Measurements from ENCODE around the gene CPTP.

Gene CPTP

DNA sequence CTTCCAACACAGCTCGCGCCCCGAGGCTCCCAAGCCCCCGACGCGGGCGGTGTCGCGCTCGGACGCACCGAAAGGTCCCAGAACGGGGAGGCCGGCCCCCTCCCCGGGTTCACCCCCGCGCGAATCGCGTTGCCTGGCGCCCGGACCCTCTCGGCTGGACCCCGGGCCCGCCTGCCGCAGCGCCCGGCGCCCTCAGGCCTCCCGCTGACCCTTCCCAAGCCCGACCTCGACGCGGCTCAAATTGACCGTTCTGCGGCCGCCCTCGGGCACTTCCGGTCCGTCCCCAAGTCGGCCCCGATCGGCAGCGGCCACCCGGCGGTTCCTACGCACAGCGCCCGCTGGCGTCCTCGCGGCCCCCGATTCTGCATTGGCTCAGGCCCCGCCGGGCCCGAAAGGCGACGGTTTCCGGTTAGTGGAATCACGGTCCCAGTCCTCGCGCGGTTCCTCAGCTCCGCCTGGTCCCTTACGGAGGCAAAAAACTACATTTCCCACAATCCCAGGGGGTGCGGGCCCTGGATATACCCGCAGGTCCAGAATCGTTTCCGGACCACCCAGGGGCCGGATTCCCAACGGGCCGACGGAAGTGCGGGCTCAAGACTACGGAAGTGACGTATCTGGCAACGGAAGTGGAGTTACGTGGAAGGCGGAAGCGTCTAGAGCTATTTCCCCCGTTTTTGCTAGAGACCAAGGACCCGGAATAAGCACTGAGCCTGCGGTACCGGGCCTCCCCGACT is 50.5 kb downstream of the CPTP start, which contains the start of gene AURKAIP1:
TSS of gene AURKAIP1 (minus strand) at position 279 of the 734 bp plus-strand sequence. CDS start 451 bp downstream, outside the sequence.
- Histone ChIP-seq H3K23ac (ENCODE audit: low read depth, low read length, poor library complexity) (peak within 1 kb of the TSS; percentile 98), H3K79me1 (ENCODE audit: low read depth, low read length) (peaks cover 26% of the 10 kb centered on the region), H2BK12ac (ENCODE audit: low read length) (no peak within 1 kb of the TSS), H3K36me3 (replicated peaks in 1 of 2; ENCODE audit: control insufficient read depth in 2 of 2, insufficient read depth in 2 of 2, low read length in 2 of 2) (peaks cover 14 to 15% of the 10 kb centered on the region in 2 donors), H2BK5ac (ENCODE audit: low read length) (peak within 1 kb of the TSS; percentile 87), H3K9me3 (replicated peaks in 1 of 2; ENCODE audit: control insufficient read depth in 2 of 2, insufficient read depth in 1 of 2, low read depth in 1 of 2, low read length in 2 of 2) (no peaks in the 10 kb centered on the region), H3K14ac (ENCODE audit: low read length) (peak within 1 kb of the TSS; percentile 82), H3K4ac (ENCODE audit: low read length) (no peak within 1 kb of the TSS), H3K4me3 (ENCODE audit: low read length in 2 of 2) (peak within 1 kb of the TSS; percentile 95 to 98), H3K27ac (replicated peaks; ENCODE audit: low read length) (peak within 1 kb of the TSS; percentile 78), H3K4me2 (ENCODE audit: insufficient read depth, low read length, poor library complexity, severe bottlenecking) (peak within 1 kb of the TSS; percentile 96), H4K91ac (ENCODE audit: low read depth, low read length, poor library complexity) (no peak within 1 kb of the TSS), H3K4me1 (ENCODE audit: control insufficient read depth in 2 of 2, insufficient read depth in 1 of 2, low read depth in 1 of 2, low read length in 2 of 2) (peaks cover 13 to 17% of the 10 kb centered on the region in 2 donors), H2BK15ac (ENCODE audit: low read length) (peak within 1 kb of the TSS; percentile 81), H3K18ac (ENCODE audit: low read length) (peak within 1 kb of the TSS; percentile 97), H3K27me3 (ENCODE audit: control insufficient read depth in 3 of 3, insufficient read depth in 3 of 3, low read depth in 1 of 3, low read length in 3 of 3) (no peaks in the 10 kb centered on the region), H2BK120ac (ENCODE audit: low read depth, low read length) (peak within 1 kb of the TSS; percentile 91), H2AK5ac (ENCODE audit: low read depth, low read length) (peak within 1 kb of the TSS; percentile 95), H3K9ac (ENCODE audit: low read depth, low read length, poor library complexity) (peak within 1 kb of the TSS; percentile 94), H2AFZ (ENCODE audit: low read length) (peak within 1 kb of the TSS; percentile 88), H4K8ac (ENCODE audit: low read depth, low read length) (no peak within 1 kb of the TSS)
- WGBS, 2 donors (ENCODE audit: extremely low coverage in 2 of 2, insufficient read length in 2 of 2, insufficient replicate concordance in 1 of 2) = no CpG with 5 or more reads among the region's 85 CpGs
- peak; percentile 99 for DNase-seq (ENCODE audit: low spot score)

DNA sequence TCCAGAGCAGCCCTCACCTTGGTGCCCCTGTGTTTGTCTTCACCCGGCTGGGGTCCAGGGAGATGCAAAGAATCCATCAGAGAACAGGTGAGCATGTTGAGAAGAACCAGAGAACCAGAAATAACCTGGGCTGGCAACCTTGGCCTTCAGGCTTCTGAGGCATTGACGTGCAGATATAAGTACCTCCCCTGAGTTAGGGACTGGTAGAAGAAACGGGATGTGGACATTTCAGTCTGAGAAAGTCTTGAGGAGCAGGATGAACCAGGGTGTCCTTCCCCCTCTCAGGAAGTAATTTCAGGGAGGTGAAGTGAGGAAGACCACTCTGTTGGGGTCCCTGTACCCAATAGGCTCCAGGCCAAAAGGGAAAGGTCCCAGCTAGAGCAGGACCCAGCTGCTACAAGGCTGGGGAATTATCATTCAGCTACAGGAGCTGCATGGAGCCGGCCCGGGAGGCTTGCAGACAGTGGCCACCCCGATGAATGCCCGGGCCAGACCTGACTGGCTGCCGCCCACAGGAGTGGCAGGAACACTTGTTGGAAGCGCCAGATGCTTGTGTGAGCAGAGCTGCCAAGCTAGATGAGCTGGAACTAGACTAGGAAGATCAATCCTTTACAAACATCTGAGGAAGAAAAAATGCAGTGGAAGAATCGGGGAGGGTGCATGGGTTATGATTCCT is 52.1 kb downstream of the CPTP start:
- H2BK12ac ChIP-seq (ENCODE audit: low read length) = no peak overlapping the region
- H3K23ac ChIP-seq (ENCODE audit: low read depth, low read length, poor library complexity) = no peak overlapping the region
- H3K9me3 ChIP-seq (replicated peaks in 1 of 2; ENCODE audit: control insufficient read depth in 2 of 2, insufficient read depth in 1 of 2, low read depth in 1 of 2, low read length in 2 of 2) = peaks cover 0 to under 1% of the 10 kb centered on the region in 2 donors
- no peak overlapping the region for H3K9ac ChIP-seq (ENCODE audit: low read depth, low read length, poor library complexity)
- H3K27ac ChIP-seq (replicated peaks; ENCODE audit: low read length) = no peak overlapping the region
- H2AFZ ChIP-seq (ENCODE audit: low read length) = no peak overlapping the region
- peaks cover 10 to 22% of the 10 kb centered on the region in 2 donors for H3K36me3 ChIP-seq (replicated peaks in 1 of 2; ENCODE audit: control insufficient read depth in 2 of 2, insufficient read depth in 2 of 2, low read length in 2 of 2)
- no peak overlapping the region for H2BK120ac ChIP-seq (ENCODE audit: low read depth, low read length)
- H2BK5ac ChIP-seq (ENCODE audit: low read length) = peak overlapping the region; percentile 26
- no peak overlapping the region for H3K4ac ChIP-seq (ENCODE audit: low read length)
- no CpG with 5 or more reads among the region's 10 CpGs for WGBS, 2 donors (ENCODE audit: extremely low coverage in 2 of 2, insufficient read length in 2 of 2, insufficient replicate concordance in 1 of 2)
- no peak overlapping the region for H2BK15ac ChIP-seq (ENCODE audit: low read length)
- DNase-seq (ENCODE audit: low spot score) = no peak
- no peak overlapping the region for H4K8ac ChIP-seq (ENCODE audit: low read depth, low read length)
- H3K79me1 ChIP-seq (ENCODE audit: low read depth, low read length) = peaks cover 20% of the 10 kb centered on the region
- no peaks in the 10 kb centered on the region for H3K27me3 ChIP-seq (ENCODE audit: control insufficient read depth in 3 of 3, insufficient read depth in 3 of 3, low read depth in 1 of 3, low read length in 3 of 3)
- no peak overlapping the region for H3K4me2 ChIP-seq (ENCODE audit: insufficient read depth, low read length, poor library complexity, severe bottlenecking)
- no peak overlapping the region for H4K91ac ChIP-seq (ENCODE audit: low read depth, low read length, poor library complexity)
- H3K18ac ChIP-seq (ENCODE audit: low read length) = no peak overlapping the region
- H3K4me3 ChIP-seq (ENCODE audit: low read length in 2 of 2) = peak overlapping the region in 1 of 2 donors; percentile 95
- peaks cover 13 to 16% of the 10 kb centered on the region in 2 donors for H3K4me1 ChIP-seq (ENCODE audit: control insufficient read depth in 2 of 2, insufficient read depth in 1 of 2, low read depth in 1 of 2, low read length in 2 of 2)
- no peak overlapping the region for H3K14ac ChIP-seq (ENCODE audit: low read length)
- no peak overlapping the region for H2AK5ac ChIP-seq (ENCODE audit: low read depth, low read length)

DNA sequence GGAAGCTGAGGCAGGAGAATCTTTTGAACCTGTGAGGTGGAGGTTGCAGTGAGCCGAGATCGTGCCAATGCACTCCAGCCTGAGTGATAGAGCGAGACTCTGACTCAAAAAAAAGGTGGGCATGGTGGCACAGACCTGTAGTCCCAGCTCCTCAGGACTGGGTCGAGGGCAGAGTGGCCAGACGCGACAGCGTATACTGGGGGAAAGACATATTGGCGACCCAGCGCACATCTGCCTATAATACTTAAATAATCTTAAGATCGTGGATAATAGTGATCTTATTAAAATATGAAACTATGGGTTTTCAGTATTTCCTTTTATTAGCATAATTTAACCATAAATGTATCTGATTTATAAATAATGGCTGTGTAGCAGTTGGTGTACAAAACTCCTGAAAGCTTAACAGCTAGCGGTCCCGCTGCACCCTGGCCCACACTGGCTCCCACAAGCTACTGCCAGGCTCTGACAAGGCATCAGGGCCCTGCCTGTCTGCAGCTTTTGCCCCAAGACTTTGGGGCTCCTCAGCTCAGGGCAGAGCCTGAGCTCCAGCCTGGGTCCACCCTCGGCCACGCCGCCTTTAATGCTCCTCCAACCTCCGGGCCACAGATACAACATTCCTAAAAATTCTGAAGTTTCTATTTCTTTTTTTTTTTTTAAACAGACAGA is 53.1 kb downstream of the CPTP start:
- no peak overlapping the region for H3K18ac ChIP-seq (ENCODE audit: low read length)
- H3K79me1 ChIP-seq (ENCODE audit: low read depth, low read length) = peaks cover 20% of the 10 kb centered on the region
- H3K9ac ChIP-seq (ENCODE audit: low read depth, low read length, poor library complexity) = no peak overlapping the region
- H2AFZ ChIP-seq (ENCODE audit: low read length) = no peak overlapping the region
- H3K27me3 ChIP-seq (ENCODE audit: control insufficient read depth in 3 of 3, insufficient read depth in 3 of 3, low read depth in 1 of 3, low read length in 3 of 3) = no peaks in the 10 kb centered on the region
- no peak overlapping the region for H2AK5ac ChIP-seq (ENCODE audit: low read depth, low read length)
- no peak overlapping the region for H3K4ac ChIP-seq (ENCODE audit: low read length)
- H4K8ac ChIP-seq (ENCODE audit: low read depth, low read length) = no peak overlapping the region
- WGBS, 2 donors (ENCODE audit: extremely low coverage in 2 of 2, insufficient read length in 2 of 2, insufficient replicate concordance in 1 of 2) = no CpG with 5 or more reads among the region's 16 CpGs
- peaks cover 9 to 20% of the 10 kb centered on the region in 2 donors for H3K36me3 ChIP-seq (replicated peaks in 1 of 2; ENCODE audit: control insufficient read depth in 2 of 2, insufficient read depth in 2 of 2, low read length in 2 of 2)
- no peak overlapping the region for H3K14ac ChIP-seq (ENCODE audit: low read length)
- H3K4me1 ChIP-seq (ENCODE audit: control insufficient read depth in 2 of 2, insufficient read depth in 1 of 2, low read depth in 1 of 2, low read length in 2 of 2) = peaks cover 10 to 12% of the 10 kb centered on the region in 2 donors
- H2BK15ac ChIP-seq (ENCODE audit: low read length) = no peak overlapping the region
- no peak overlapping the region for H3K4me3 ChIP-seq (ENCODE audit: low read length in 2 of 2)
- H3K23ac ChIP-seq (ENCODE audit: low read depth, low read length, poor library complexity) = no peak overlapping the region
- no peak overlapping the region for H2BK120ac ChIP-seq (ENCODE audit: low read depth, low read length)
- DNase-seq (ENCODE audit: low spot score) = no peak
- H3K4me2 ChIP-seq (ENCODE audit: insufficient read depth, low read length, poor library complexity, severe bottlenecking) = no peak overlapping the region
- H2BK12ac ChIP-seq (ENCODE audit: low read length) = no peak overlapping the region
- H2BK5ac ChIP-seq (ENCODE audit: low read length) = no peak overlapping the region
- H3K9me3 ChIP-seq (replicated peaks in 1 of 2; ENCODE audit: control insufficient read depth in 2 of 2, insufficient read depth in 1 of 2, low read depth in 1 of 2, low read length in 2 of 2) = peaks cover 0 to 4% of the 10 kb centered on the region in 2 donors
- no peak overlapping the region for H4K91ac ChIP-seq (ENCODE audit: low read depth, low read length, poor library complexity)
- H3K27ac ChIP-seq (replicated peaks; ENCODE audit: low read length) = no peak overlapping the region
